ENCODE data around the gene CCNL1.
A peak's percentile ranks its signal among the peaks of the same experiment; 100 is the strongest.

The CCNL1 gene

GRCh38 chr3:157142315-157142714, 17.6 kb downstream of the CCNL1 start:
- DNase-seq = peak; percentile 82

- no peak for DNase-seq
These were observed 19.9 kb downstream of the CCNL1 start for GRCh38 chr3:157139938-157140534.

- DNase-seq = no peak
These were observed 23.1 kb downstream of the CCNL1 start for GRCh38 chr3:157136647-157137387.

- DNase-seq = no peak
These were observed 24.1 kb downstream of the CCNL1 start for GRCh38 chr3:157135671-157136396.

- DNase-seq = no peak
These were observed 25.2 kb downstream of the CCNL1 start for GRCh38 chr3:157134620-157135191.

- DNase-seq = no peak
These were observed 26.3 kb downstream of the CCNL1 start for GRCh38 chr3:157133434-157134320.

GRCh38 chr3:157132936-157133335, 27.0 kb downstream of the CCNL1 start:
- no peak for DNase-seq

- DNase-seq = no peak
These were observed 27.6 kb downstream of the CCNL1 start for GRCh38 chr3:157132341-157132740.

- no peak for DNase-seq
These were observed 28.1 kb downstream of the CCNL1 start for GRCh38 chr3:157131861-157132260.

GRCh38 chr3:157130467-157131251, 29.3 kb downstream of the CCNL1 start:
- DNase-seq = no peak

GRCh38 chr3:157129803-157130466, 30.0 kb downstream of the CCNL1 start:
- DNase-seq = no peak

GRCh38 chr3:157128771-157129681, 30.9 kb downstream of the CCNL1 start:
- no peak for DNase-seq

- no peak for DNase-seq
These were observed 31.8 kb downstream of the CCNL1 start for GRCh38 chr3:157127831-157128767.

GRCh38 chr3:157127268-157127667, 32.7 kb downstream of the CCNL1 start:
- DNase-seq = no peak

GRCh38 chr3:157126365-157126764, 33.6 kb downstream of the CCNL1 start:
- no peak for DNase-seq

- no peak for DNase-seq
These were observed 34.8 kb downstream of the CCNL1 start for GRCh38 chr3:157125101-157125500.

- no peak for DNase-seq
These were observed 36.3 kb downstream of the CCNL1 start for GRCh38 chr3:157123621-157124020.

- no peak for DNase-seq
These were observed 37.0 kb downstream of the CCNL1 start for GRCh38 chr3:157122832-157123427.

All from NCI-H1105 (cell line).